Superior temporal gyrus (tissue), 1 donor: ENCODE data around the gene NCKAP1.
"Not testable (repeated sequence)": the region's sequence is repeated elsewhere in the genome, so short reads cannot be mapped to it uniquely, and the experiment has no call there.

Experiments
- DNase-seq: peaks from one replicate; pipeline ENCODE4 v3.0.0-alpha.2; 2016; ENCODE audit errors: extremely low spot score

The NCKAP1 gene

DNA sequence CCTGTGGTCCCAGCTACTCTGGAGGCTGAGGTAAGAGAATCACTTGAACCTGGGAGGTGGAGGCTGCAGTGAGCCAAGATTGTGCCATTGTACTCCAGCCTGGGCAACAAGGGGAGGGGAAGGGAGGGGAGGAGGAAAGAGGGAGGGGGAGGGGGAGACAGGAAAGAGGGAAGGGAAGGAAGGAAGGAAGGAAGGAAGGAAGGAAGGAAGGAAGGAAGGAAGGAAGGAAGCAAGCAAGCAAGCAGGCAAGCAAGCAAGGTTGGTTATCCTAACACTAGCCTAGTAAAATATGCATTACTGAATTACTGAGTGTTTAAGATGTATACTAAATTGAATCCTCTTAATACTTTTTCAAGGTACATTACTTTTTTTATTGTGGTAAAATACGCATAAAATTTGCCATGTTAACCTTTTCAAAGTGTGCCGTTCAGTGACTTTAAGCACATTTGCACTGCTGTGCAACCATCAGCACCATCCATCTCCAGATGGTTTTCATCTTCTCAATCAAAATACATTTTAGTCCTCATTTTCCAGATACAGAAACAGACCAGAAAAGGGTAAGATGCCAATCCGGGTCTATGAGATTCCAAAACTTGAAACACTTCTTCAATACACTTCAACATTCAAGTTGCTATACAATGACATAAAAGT is 28.9 kb downstream of the NCKAP1 start:
- DNase-seq: no peak

DNA sequence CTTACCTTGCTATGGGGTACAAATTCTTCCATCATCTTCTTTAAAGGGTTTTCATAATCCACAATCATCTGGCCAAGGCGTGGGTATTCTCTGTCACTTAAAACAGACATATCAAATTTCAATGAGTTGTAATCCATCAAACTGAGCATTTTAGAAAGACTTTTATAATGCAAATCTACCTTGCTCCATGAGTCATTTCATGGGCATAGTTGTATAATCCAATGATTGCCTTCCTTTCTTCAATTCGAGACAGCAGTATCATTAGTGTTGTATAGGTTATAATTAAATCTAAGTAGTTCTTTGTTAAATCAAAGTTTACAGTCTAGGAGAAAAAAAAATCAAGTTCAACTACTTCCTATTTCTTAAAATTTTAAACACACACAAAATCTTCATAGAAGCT is 36.3 kb downstream of the NCKAP1 start:
- no peak for DNase-seq

- DNase-seq: no peak
Measured at GRCh38 chr2:183000846-183001245, 37.4 kb downstream of the NCKAP1 start.

- DNase-seq: no peak
Measured at GRCh38 chr2:182999348-183000028, 38.8 kb downstream of the NCKAP1 start.

- DNase-seq: no peak
Measured at GRCh38 chr2:182994228-182994912, 43.9 kb downstream of the NCKAP1 start.

DNA sequence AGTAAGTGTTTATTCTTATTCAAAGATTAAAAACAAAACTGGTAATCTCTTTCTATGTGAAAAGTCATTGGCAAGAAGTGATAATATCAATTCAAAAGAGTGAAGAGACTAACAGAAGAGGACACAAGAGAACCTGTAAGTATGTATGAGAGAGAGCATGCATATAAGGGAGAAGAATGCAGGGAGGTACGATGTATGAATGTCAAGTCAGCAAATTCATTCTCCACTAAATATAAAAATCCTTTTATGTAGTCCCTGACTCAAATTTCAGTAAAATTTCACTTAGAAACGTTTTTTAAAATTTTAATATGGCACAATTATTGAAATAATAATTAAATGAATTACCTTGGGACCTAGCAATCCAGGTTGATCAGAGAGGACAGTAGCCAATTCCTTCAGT is 55.3 kb downstream of the NCKAP1 start:
- DNase-seq: no peak

DNA sequence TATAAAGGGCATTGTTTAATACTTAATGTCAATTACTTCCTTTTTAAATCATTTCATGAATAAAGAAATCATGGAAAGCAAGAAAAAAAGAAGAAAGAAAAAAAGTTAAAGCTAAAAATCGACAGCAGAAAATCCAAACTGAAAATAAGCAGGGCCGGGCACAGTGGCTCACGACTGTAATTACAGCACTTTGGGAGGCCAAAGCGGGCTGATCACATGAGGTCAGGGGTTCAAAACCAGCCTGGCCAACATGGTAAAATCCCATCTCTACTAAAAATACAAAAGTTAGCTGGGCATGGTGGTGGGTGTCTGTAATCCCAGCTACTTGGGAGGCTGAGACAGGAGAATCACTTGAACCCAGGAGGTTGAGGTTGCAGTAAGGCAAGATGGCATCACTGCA is 56.8 kb downstream of the NCKAP1 start:
- DNase-seq: not testable (repeated sequence)

DNA sequence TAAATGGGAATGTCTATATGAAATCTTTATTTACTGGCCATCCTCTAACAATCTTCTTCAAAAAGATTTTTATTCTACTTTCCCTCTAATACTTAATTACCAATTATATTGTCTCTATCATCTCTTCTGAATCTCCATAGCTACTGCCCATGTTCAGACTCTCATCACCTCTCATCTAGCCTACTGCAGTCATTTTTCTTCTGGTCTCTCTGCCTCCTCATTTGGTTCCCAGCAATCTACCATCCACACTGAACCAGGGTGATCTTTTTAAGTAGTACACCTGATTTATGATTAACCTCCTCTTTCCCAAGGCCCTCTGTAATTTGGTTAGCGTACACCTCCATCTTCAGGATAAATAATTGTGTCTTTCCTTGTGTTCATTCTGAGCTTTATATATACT is 57.6 kb downstream of the NCKAP1 start:
- DNase-seq: no peak

GRCh38 chr2:182980115-182980514 is 58.1 kb downstream of the NCKAP1 start:
- peak; percentile 85 for DNase-seq

- DNase-seq: no peak
Measured at GRCh38 chr2:182977463-182977862, 60.8 kb downstream of the NCKAP1 start.

DNA sequence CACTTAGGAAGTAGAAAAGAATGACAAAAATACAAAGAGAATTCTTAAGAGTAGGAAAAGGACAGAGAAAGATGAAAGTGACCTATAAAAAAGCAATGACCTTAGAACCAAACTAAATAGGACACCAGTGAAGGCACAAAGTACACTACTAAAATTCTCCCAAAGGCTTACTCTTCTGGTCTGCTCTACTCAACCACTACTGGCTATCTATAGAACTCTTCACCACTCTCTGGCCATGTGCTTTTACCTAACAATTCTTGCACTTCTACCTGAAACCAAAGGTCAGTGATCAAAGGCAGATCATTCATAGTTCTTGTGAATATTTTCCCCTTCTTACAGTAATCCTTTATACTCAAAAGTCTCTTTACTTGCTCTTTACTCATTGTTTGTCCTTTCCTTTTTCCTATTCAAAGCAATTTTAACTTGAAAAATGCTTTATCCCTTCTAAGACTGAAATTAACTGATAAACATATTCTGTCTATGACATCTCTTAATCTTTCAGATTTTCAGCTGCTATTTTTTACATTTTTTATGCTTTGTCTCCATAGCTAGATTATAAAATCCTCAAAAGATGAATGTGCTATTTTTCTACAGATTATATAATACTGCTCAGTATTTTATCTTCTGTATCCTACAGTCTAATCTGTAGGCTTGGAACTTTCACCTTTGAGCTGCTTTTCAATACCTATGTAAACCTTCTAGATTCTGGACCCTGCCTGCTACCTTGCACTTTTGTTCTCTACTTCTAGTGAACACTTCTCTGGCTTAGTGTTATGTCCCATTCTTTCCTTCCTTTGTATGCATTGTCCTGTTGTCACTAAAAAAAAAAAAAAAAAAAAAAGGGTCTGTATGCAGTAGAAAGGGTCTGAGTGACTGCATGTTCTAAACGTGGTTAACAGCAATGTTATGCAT is 64.6 kb downstream of the NCKAP1 start:
- DNase-seq: no peak

- DNase-seq: no peak
Measured at GRCh38 chr2:182972548-182972942, 65.7 kb downstream of the NCKAP1 start.

DNA sequence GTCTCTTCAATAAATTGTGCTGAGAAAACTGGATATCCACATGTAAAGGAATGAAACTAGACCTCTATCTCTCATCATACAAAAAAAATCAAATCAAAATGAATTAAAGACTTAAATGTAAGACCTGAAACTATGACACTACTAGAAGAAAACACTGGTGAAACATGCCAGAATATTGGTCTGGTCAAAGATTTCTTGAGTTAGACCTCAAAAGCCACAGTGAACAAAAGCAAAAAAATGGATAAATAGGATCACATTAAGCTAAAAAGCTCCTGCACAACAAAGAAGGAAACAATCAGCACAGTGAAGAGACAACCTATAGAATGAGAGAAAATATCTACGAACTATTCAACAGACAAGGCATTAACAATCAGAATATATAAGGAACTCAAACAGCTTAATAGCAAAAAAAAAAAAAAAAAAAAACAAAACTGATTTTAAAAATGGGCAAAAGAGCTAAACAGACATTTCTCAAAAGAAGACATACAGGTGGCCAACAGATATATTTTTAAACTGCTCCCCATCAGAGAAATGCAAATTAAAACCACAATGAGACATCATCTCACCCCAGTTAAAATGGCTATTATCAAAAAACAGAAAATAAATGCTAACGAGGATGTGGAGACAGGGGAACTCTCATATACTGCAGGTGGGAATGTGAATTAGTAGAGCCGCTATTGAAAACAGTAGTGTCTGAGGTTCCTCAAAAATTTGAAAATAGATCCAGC is 66.3 kb downstream of the NCKAP1 start:
- no peak for DNase-seq

- no peak for DNase-seq
Measured at GRCh38 chr2:182970486-182970885, 67.8 kb downstream of the NCKAP1 start.

- no peak for DNase-seq
Measured at GRCh38 chr2:182968493-182968892, 69.8 kb downstream of the NCKAP1 start.

GRCh38 chr2:182966356-182966755 is 71.9 kb downstream of the NCKAP1 start:
- not testable (repeated sequence) for DNase-seq

GRCh38 chr2:182962641-182963040 is 75.6 kb downstream of the NCKAP1 start:
- DNase-seq: no peak

DNA sequence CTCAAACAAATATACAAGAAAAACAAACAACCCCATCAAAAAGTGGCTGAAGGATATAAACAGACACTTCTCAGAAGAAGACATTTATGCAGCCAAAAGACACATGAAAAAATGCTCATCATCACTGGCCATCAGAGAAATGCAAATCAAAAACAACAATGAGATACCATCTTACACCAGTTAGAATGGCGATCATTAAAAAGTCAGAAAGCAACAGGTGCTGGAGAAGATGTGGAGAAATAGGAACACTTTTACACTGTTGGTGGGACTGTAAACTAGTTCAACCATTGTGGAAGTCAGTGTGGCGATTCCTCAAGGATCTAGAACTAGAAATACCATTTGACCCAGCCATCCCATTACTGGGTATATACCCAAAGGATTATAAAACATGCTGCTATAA is 77.4 kb downstream of the NCKAP1 start:
- not testable (repeated sequence) for DNase-seq

DNA sequence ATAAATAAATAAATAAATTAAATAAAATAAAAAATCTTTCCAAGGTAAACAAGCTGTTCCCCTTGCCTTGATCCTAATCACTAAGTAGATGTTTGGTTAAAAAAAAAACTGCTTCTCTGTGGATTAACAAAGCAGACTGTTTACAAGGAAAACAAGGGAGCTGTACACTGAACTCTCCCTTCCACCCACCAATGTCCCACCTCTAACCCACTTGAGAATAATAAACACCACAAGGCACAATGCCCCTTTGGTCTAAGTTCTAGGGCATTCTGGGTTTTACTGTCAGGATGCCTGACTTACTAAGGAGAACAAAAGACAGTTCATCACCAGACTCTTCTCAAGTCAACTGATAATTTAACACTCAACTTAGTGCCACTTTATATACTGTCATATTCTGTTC is 83.5 kb downstream of the NCKAP1 start:
- DNase-seq: no peak

- DNase-seq: no peak
Measured at GRCh38 chr2:182952741-182953450, 85.4 kb downstream of the NCKAP1 start.
